Natural killer cell (primary cell): ENCODE data around the gene STUM. TPM values are rescaled to one million over a fixed set of nuclear protein-coding genes. Genes with fewer than 3 reads are reported as not detected.

Experiments
- ATAC-seq, 3 donors: fragments of 150-1000 bp in 2 of 3; fragments of 200-7000 bp in 1 of 3; cut with Tn5 transposase; 1 replicate in 1 of 3; 2 replicates in 2 of 3; pipeline ENCODE4 v1.10.0; 2021; ENCODE audit warnings: mild to moderate bottlenecking in 2 of 3, moderate library complexity in 2 of 3
- DNase-seq, 2 donors: peaks; one replicate each; pipeline versions ENCODE4 v3.0.0 to v3.0.0-alpha.2; 2013 to 2021; ENCODE audit warnings: mixed read lengths in 1 of 2
- H3K27ac ChIP-seq: one replicate; pipeline ENCODE4 v1.5.1; 2013; ENCODE audit warnings: mild to moderate bottlenecking, low read length
- H3K27me3 ChIP-seq: one replicate; pipeline ENCODE4 v1.6.1; 2013; ENCODE audit warnings: low read length; ENCODE audit not compliant: control insufficient read depth, insufficient read depth
- H3K36me3 ChIP-seq: one replicate; pipeline ENCODE4 v1.6.1; 2013; ENCODE audit warnings: low read length; ENCODE audit not compliant: control insufficient read depth, insufficient read depth
- H3K4me1 ChIP-seq: one replicate; pipeline ENCODE4 v1.6.1; 2013; ENCODE audit warnings: low read length; ENCODE audit not compliant: control insufficient read depth, insufficient read depth
- H3K4me3 ChIP-seq: one replicate; pipeline ENCODE4 v1.5.1; 2013; ENCODE audit warnings: low read length
- H3K9me3 ChIP-seq: one replicate; pipeline ENCODE4 v1.6.1; 2013; ENCODE audit warnings: low read length; ENCODE audit not compliant: control insufficient read depth, insufficient read depth
- H3K27ac Mint-ChIP-seq, 2 donors: one replicate each; pipeline ENCODE4 v1.8.0; 2022; ENCODE audit warnings: mild to moderate bottlenecking in 2 of 2, mixed read lengths in 2 of 2, moderate library complexity in 1 of 2
- H3K27me3 Mint-ChIP-seq, 2 donors: one replicate each; pipeline ENCODE4 v1.8.0; 2022; ENCODE audit warnings: low read depth in 2 of 2, mixed read lengths in 2 of 2
- H3K36me3 Mint-ChIP-seq: one replicate; pipeline ENCODE4 v1.8.0; 2022; ENCODE audit warnings: mixed read lengths
- H3K4me1 Mint-ChIP-seq, 2 donors: one replicate each; pipeline ENCODE4 v1.8.0; 2022; ENCODE audit warnings: mixed read lengths in 2 of 2
- H3K4me3 Mint-ChIP-seq: one replicate; pipeline ENCODE4 v1.8.0; 2022; ENCODE audit warnings: mild to moderate bottlenecking, moderate library complexity, mixed read lengths
- H3K9me3 Mint-ChIP-seq, 2 donors: one replicate each; pipeline ENCODE4 v1.8.0; 2022; ENCODE audit warnings: mixed read lengths in 2 of 2
- CTCF ChIP-seq: fragments of 200-600 bp; IDR thresholded peaks from one replicate; pipeline ENCODE4 v1.8.0; 2022; ENCODE audit warnings: antibody characterized with exemption
- WGBS: methylation state at CpG from one replicate; pipeline ENCODE4 v1.1.7; 2013; ENCODE audit warnings: missing lambda C conversion rate; ENCODE audit not compliant: insufficient coverage; 5-methylcytosine and 5-hydroxymethylcytosine counted together
- intact Hi-C: fragments of 100-400 bp; cut with micrococcal nuclease; formaldehyde crosslinking; loops from one replicate; pipeline ENCODE4 v1.14.2; 2022
- total RNA-seq, 4 donors: library from RNA; stranded (reverse); fragments of 120-200 nt in 1 of 4; gene quantifications; one replicate each; pipeline versions ENCODE4 v1.2.3 to v1.2.4, GENCODE V29; 2013 to 2022

The STUM gene
- total RNA-seq, 3 donors from 2014 or later (not counting 1 experiment from before 2014, with no cell fraction given), result not detected

DNA sequence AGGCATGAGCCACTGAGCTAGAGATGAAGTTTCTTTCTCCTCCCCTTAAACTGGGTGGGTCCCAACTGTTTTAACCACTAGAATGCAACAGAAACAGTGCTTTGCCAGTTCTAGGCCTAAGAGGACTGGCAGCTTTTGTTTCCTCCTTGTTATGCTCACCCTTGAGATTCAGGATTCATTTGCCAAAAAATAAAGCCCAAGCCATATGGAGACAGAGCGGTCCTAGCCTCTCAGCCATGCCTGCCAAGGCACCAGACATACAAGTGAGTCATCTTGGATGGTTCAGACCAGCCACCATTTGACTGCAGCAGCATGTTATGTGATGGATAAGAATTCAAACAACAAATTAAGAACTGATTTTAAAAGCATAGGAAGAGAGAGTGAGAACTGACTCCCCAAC lies 38.1 kb upstream of the STUM start:
- Histone ChIP-seq H3K27me3 (no peaks in the 10 kb centered on the region), H3K36me3 (no peaks in the 10 kb centered on the region), H3K27ac (no peak overlapping the region), H3K4me1 (no peaks in the 10 kb centered on the region), H3K4me3 (no peak overlapping the region), H3K9me3 (no peaks in the 10 kb centered on the region)
- WGBS, result 88% methylated on average over 1 of the region's 1 CpG
- H3K27ac Mint-ChIP-seq, result no peak overlapping the region
- H3K36me3 Mint-ChIP-seq, result no peaks in the 10 kb centered on the region
- DNase-seq, result no peak
- no peaks in the 10 kb centered on the region for H3K9me3 Mint-ChIP-seq
- H3K27me3 Mint-ChIP-seq, result peaks cover 10 to 27% of the 10 kb centered on the region in 2 donors
- no peak for TF ChIP-seq CTCF
- no peak for ATAC-seq
- H3K4me1 Mint-ChIP-seq, result no peaks in the 10 kb centered on the region
- intact Hi-C loops, result no loop called here
- no peak overlapping the region for H3K4me3 Mint-ChIP-seq

- intact Hi-C loops, result no loop called here
- Histone ChIP-seq H3K27me3 (no peaks in the 10 kb centered on the region), H3K4me3 (no peak overlapping the region), H3K27ac (no peak overlapping the region), H3K9me3 (no peaks in the 10 kb centered on the region), H3K36me3 (no peaks in the 10 kb centered on the region), H3K4me1 (no peaks in the 10 kb centered on the region)
- DNase-seq (no peak), ATAC-seq (no peak)
- no peak for TF ChIP-seq CTCF
- Mint-ChIP-seq H3K4me3 (no peak overlapping the region), H3K9me3 (no peaks in the 10 kb centered on the region), H3K27me3 (peaks cover 6 to 21% of the 10 kb centered on the region in 2 donors), H3K36me3 (no peaks in the 10 kb centered on the region), H3K4me1 (no peaks in the 10 kb centered on the region), H3K27ac (no peak overlapping the region)
- WGBS, result 78% methylated on average over 3 of the region's 3 CpGs
Measured at GRCh38 chr1:226511296-226511695, 37.3 kb upstream of the STUM start.

- no peak overlapping the region for H3K27ac Mint-ChIP-seq
- Histone ChIP-seq H3K4me1 (no peaks in the 10 kb centered on the region), H3K27ac (no peak overlapping the region), H3K9me3 (no peaks in the 10 kb centered on the region), H3K4me3 (no peak overlapping the region), H3K27me3 (no peaks in the 10 kb centered on the region), H3K36me3 (no peaks in the 10 kb centered on the region)
- WGBS, result 100% methylated on average over 1 of the region's 2 CpGs
- no peak for DNase-seq
- intact Hi-C loops, result no loop called here
- peaks cover 10 to 23% of the 10 kb centered on the region in 2 donors for H3K27me3 Mint-ChIP-seq
- no peaks in the 10 kb centered on the region for H3K4me1 Mint-ChIP-seq
- no peak for ATAC-seq
- H3K4me3 Mint-ChIP-seq, result no peak overlapping the region
- TF ChIP-seq CTCF, result no peak
- no peaks in the 10 kb centered on the region for H3K36me3 Mint-ChIP-seq
- no peaks in the 10 kb centered on the region for H3K9me3 Mint-ChIP-seq
Measured at GRCh38 chr1:226512076-226512728, 36.4 kb upstream of the STUM start.

GRCh38 chr1:226518375-226518774 lies 30.2 kb upstream of the STUM start:
- ATAC-seq (no peak), DNase-seq (no peak)
- WGBS, result 90% methylated on average over 3 of the region's 3 CpGs
- no peaks in the 10 kb centered on the region for H3K36me3 ChIP-seq
- no peak for TF ChIP-seq CTCF
- no peaks in the 10 kb centered on the region for H3K9me3 ChIP-seq
- Mint-ChIP-seq H3K27me3 (peaks cover 15 to 31% of the 10 kb centered on the region in 2 donors), H3K9me3 (no peaks in the 10 kb centered on the region), H3K27ac (no peak overlapping the region), H3K4me3 (no peak overlapping the region), H3K36me3 (no peaks in the 10 kb centered on the region), H3K4me1 (no peaks in the 10 kb centered on the region)
- no peak overlapping the region for H3K27ac ChIP-seq
- no peak overlapping the region for H3K4me3 ChIP-seq
- H3K27me3 ChIP-seq, result no peaks in the 10 kb centered on the region
- intact Hi-C loops, result no loop called here
- H3K4me1 ChIP-seq, result no peaks in the 10 kb centered on the region
